ENCODE results near the gene LMOD3.
A peak's percentile ranks its signal among the peaks of the same experiment; 100 is the strongest.

Gene LMOD3

GRCh38 chr3:69087030-69087791, 35.2 kb downstream of the LMOD3 start:
- TF ChIP-seq REST (IDR thresholded peaks at IDR 0.05; ENCODE audit: insufficient read depth in 1 of 2, low read depth in 2 of 2, low read length in 2 of 2) = no peak

GRCh38 chr3:69085833-69086722, 36.3 kb downstream of the LMOD3 start:
- TF ChIP-seq SIN3A (IDR thresholded peaks at IDR 0.05; ENCODE audit: borderline replicate concordance, insufficient read depth, low read length) = no peak
- peak; percentile 29; the same call in 1 of the 2 replicates for TF ChIP-seq POLR2AphosphoS5 (IDR thresholded peaks at IDR 0.05; ENCODE audit: low read depth, low read length)

- TF ChIP-seq SIN3A (IDR thresholded peaks at IDR 0.05; ENCODE audit: borderline replicate concordance, insufficient read depth, low read length) (no peak), TAF1 (IDR thresholded peaks at IDR 0.05; ENCODE audit: borderline replicate concordance, insufficient read depth, low read length) (no peak), POLR2AphosphoS5 (IDR thresholded peaks at IDR 0.05; ENCODE audit: low read depth, low read length) (no peak), FOXP2 (optimal IDR thresholded peaks at IDR 0.05; ENCODE audit: borderline replicate concordance, extremely low read depth, extremely low read length, insufficient read depth) (no peak), REST (IDR thresholded peaks at IDR 0.05; ENCODE audit: insufficient read depth in 1 of 2, low read depth in 2 of 2, low read length in 2 of 2) (no peak)
Measured at GRCh38 chr3:69085168-69085832, 37.1 kb downstream of the LMOD3 start.

GRCh38 chr3:69084326-69085167, 37.8 kb downstream of the LMOD3 start, which contains the start of gene ARL6IP5:
ARL6IP5 (plus strand) TSS chr3:69084937; CDS start chr3:69085048, 111 bp downstream.
- TF ChIP-seq TAF1 (IDR thresholded peaks at IDR 0.05; ENCODE audit: borderline replicate concordance, insufficient read depth, low read length) (no peak; the same call in 1 of the 2 replicates), FOXP2 (optimal IDR thresholded peaks at IDR 0.05; ENCODE audit: borderline replicate concordance, extremely low read depth, extremely low read length, insufficient read depth) (peak; percentile 49), SIN3A (IDR thresholded peaks at IDR 0.05; ENCODE audit: borderline replicate concordance, insufficient read depth, low read length) (peak; percentile 77; the same call in 1 of the 2 replicates), POLR2AphosphoS5 (IDR thresholded peaks at IDR 0.05; ENCODE audit: low read depth, low read length) (no peak), REST (IDR thresholded peaks at IDR 0.05; ENCODE audit: insufficient read depth in 1 of 2, low read depth in 2 of 2, low read length in 2 of 2) (no peak)

- TF ChIP-seq FOXP2 (optimal IDR thresholded peaks at IDR 0.05; ENCODE audit: borderline replicate concordance, extremely low read depth, extremely low read length, insufficient read depth) (no peak), POLR2AphosphoS5 (IDR thresholded peaks at IDR 0.05; ENCODE audit: low read depth, low read length) (no peak), SIN3A (IDR thresholded peaks at IDR 0.05; ENCODE audit: borderline replicate concordance, insufficient read depth, low read length) (no peak)
Measured at GRCh38 chr3:69082805-69083204, 39.6 kb downstream of the LMOD3 start.

All from PFSK-1 (cell line).